NCI-H128 (cell line): ENCODE data around the gene CASKIN2.
A peak's percentile ranks its signal among the peaks of the same experiment; 100 is the strongest.

Source experiments
- DNase-seq: peaks from one replicate; lab custom pipeline; 2025; ENCODE audit not compliant: unreplicated experiment; lab: John Stamatoyannopoulos, UW

CASKIN2 gene

DNA sequence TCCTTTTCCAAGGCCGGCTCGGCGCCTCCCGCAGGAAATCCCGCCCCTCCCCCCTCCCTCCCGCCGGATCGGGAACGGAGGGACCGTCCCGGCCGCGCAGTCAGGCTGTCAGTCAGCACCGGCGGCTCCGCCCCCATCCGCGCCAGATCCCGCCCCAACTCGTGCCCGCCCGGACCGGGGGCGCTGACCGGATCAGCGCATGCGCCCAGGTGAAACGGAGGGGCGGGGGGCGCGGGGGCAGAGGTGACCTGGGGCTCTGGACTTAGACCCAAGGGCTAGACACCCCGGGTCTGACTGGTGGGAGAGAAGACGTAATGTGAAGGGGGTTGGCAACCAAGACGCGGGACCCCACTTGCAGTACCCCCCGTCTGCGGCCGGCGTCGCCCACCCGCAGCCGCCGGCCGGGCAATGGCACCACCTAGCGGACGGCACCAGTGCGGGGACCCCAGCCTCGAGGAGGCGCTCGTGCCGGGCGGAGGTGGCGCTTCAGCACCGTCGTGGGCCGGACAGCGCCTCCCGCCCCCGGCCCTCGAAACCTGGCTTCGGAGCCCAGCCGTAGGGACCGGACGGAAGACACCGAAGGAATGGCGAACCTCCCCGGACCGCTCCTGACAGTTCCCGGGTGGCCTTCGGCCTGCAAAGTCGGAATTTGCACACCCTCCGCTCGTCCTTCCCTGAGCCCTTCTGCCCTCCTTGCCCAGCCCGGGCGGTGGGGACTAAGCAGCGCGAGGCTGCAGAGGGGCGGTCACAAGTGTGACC, at the start of gene CASKIN2:
Gene CASKIN2, minus strand, starts transcription at position 42 of the 759 bp plus-strand sequence. CDS start 1,733 bp downstream, outside the sequence.
- DNase-seq: peak; percentile 71

GRCh38 chr17:75565066-75565465, 49.7 kb upstream of the CASKIN2 start:
- DNase-seq: no peak

DNA sequence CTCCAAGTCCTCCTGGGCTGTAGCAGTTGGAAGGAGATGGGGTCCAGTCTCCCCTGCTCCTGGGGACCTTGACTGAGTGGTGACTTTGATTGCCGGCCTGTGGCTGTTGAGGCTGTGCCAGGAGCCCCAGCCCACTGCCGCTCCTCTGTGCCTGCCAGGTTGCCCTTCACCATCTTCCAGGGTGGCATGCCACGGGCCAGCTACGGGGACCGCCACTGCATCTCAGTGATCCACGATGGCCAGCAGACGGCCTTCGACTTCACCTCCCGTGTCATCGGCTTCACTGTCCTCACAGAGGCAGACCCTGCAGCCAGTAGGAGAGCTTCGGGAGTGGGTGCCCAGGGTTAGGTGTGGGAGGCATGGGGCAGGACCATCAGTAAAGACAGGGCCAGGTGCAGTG, 48.9 kb upstream of the CASKIN2 start:
- no peak for DNase-seq

DNA sequence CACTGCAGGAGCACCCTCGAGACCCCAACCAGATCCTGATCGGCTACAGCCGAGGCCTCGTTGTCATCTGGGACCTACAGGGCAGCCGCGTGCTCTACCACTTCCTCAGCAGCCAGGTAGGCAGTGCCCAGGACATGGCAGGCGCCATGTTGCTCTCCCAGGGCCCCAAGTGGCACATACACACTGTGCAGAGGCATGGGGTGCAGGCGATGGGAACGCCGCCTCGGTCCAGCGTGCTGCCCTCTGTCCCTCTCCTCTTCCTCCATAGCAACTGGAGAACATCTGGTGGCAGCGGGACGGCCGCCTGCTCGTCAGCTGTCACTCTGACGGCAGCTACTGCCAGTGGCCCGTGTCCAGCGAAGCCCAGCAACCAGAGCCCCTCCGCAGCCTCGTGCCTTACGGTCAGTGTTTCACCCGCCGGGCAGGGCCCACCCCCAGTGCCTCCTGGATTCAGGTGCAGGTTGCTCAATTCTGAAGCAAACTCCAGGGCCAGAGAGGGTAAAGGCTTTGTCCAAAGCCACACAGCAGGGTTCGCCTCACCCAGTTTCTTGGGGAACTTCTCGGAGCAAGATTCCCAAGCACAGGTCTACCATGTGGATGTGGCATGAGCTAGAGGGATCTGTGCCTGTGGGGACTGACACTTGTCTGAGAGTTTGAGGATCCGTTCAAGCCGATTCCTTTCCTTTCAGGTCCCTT, 47.9 kb upstream of the CASKIN2 start:
- DNase-seq: no peak

DNA sequence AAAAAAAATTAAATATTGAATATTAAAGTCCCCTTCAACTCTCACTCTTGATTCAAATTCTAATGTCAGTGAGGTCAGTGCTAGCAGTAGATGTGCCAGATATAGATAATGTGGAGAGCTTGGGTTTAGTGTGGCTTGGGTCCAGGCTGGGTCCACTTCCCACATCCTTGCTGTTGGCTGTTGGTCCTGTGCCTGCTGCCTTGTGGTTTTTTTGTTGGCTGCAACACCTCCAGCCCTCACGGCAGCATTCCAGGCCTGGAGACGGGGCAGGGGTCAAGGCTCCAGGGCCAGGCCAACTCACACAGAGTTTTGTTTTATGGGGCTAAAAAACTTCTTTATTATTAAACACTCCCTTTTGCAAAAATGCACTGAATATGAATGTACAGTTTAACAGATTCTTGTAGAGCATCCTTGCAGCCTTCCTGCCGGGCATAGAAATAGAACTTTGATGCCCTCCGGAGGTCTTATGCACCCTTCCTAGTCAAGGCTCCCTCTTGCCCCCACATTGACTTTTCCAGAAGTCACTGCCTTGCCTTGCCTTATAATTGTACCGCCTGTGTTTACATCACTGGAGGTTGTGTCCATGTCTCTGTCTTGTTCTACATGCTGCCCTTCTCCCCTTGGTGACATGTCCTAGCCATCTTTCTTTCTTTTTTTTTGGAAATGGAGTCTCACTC, 46.7 kb upstream of the CASKIN2 start:
- DNase-seq: no peak

DNA sequence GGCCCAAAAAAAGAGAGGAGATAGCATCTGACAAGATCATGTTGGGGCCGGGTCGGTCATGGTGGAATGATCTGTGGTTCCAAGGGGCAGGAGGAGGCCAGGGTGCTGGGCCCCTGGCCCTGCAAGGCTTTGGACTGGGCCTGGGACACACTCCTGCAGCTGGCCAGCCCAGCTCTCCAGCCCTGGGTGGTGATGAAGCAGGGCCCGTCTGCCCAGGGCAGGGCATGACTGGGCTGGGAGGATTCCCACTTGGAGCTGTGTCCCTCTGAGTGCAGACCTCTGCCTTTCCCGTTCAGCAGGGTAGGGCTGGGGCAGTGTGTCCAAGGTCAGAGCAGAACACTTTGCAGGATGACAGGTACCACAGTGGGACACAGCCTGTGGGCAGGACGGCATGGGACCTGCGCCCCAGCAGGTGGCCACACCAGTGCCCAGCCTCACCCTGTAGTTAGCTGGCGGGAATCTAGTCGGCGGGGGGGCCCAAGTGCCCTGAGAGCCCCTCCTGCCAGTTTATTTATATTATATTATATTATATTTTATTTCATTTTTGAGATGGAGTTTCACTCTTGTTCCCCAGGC, 44.7 kb upstream of the CASKIN2 start:
- DNase-seq: no peak

DNA sequence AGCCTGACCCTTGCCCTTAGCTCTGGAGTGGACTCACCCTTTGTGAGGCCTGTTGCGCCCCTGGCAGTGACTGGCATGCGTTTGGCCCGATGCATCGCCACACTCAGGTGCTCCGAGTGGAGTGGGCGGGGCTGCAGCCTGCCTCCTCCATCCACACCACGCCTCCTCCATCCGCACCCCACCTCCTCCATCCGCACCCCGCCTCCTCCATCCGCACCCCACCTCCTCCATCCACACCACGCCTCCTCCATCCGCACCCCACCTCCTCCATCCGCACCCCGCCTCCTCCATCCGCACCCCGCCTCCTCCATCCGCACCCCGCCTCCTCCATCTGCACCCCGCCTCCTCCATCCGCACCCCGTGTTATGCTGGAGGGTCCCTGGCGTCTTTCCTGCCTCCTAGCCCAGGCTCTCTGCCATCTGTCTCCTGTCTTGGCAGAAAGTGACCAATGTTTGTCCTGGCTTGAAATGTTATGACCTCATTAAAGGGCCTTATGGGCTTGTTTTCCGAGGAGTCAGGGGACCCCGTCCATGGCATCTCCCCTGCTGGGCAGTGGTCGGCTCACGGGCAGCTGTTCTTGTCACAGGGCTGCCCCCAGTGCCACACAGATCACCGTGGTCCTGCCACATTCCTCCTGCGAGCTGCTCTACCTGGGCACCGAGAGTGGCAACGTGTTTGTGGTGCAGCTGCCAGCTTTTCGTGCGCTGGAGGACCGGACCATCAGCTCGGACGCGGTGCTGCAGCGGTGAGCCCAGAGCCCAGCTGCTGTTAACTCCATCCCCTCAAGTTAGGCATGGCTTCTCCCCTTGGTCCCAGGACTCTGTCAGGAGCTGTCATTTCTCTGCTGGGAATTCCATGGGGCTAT, 43.6 kb upstream of the CASKIN2 start:
- no peak for DNase-seq

- no peak for DNase-seq
Measured at GRCh38 chr17:75557852-75558665, 42.7 kb upstream of the CASKIN2 start.

- DNase-seq: no peak
Measured at GRCh38 chr17:75557075-75557851, 41.9 kb upstream of the CASKIN2 start.

- DNase-seq: no peak
Measured at GRCh38 chr17:75555679-75556153, 40.4 kb upstream of the CASKIN2 start.

- DNase-seq: no peak
Measured at GRCh38 chr17:75553295-75554110, 38.2 kb upstream of the CASKIN2 start.

DNA sequence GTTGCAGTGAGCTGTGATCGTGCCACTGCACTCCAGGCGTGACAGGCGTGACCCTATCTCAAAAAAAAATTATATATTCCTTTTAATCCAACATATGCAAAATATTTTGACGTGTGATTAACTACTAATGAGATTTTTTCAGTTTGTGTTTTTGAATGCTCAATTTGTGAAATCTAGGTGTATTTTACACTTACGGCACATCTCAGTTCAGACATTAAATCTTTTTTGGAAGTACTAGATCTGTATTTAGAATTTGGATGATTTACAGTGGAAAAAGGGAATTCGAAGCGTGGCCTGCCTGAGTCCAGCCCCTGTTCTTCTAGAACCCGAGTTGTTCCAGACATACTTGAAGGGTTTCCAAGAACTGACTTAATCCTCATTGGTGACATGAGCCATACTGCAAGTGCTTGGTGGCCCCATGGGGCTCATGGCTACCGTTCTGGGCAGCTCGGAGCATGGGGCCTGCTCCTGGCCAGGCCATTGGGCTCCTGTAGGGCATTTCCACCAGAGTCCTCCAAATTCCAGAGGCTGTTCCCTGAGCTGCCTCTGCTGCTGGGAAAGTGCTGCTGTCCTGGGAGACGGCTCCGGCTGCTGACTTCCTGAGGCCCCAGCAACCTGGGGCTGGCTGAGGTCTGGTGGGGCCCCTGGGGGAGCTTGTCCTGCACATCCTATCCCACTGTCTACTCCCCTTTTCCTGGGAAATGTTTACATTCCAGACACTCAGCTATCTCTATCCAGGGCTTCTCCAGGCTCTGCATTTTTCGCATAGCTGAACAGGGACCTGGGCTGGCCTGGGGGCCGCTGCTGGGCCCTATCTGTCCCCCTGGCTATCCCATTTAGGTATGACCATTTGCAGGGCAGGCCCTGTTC, 37.3 kb upstream of the CASKIN2 start:
- no peak for DNase-seq

GRCh38 chr17:75551266-75551665, 35.9 kb upstream of the CASKIN2 start:
- no peak for DNase-seq

DNA sequence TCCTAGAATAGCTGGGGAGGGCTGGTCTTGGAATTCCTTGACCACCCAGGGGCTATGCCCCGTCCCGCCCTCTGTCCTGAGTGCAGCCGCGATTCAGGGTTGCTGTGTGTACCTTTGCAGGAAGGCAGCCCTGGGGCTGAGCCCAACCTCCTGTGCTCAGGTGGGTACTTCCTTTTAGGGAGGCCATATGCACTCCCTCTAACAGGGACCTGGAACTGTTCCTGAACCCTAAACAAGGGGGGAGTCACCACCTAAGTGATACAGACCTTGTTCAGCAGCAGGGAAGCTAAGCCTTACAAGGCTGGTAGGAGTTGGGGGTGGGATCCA, 34.8 kb upstream of the CASKIN2 start:
- DNase-seq: no peak

- DNase-seq: peak; percentile 40
Measured at GRCh38 chr17:75549246-75550138, 34.2 kb upstream of the CASKIN2 start.

- DNase-seq: no peak
Measured at GRCh38 chr17:75548813-75549212, 33.5 kb upstream of the CASKIN2 start.
